Memory B cell (primary cell): Measurements from ENCODE around the gene APOB.
"Not testable (repeated sequence)": the region's sequence is repeated elsewhere in the genome, so short reads cannot be mapped to it uniquely, and the experiment has no call there.

Source experiments
- ATAC-seq: fragments of 150-1000 bp; cut with Tn5 transposase; 2 replicates; pipeline ENCODE4 v1.10.0; 2021; ENCODE audit warnings: low read depth, mild to moderate bottlenecking, moderate library complexity
- DNase-seq, 2 donors: peaks; one replicate each; pipeline ENCODE4 v3.0.0; 2022; ENCODE audit warnings: low spot score in 2 of 2
- H3K27ac Mint-ChIP-seq: one replicate; pipeline ENCODE4 v1.8.0; 2022; ENCODE audit warnings: mild to moderate bottlenecking, moderate library complexity, mixed read lengths
- H3K27me3 Mint-ChIP-seq: one replicate; pipeline ENCODE4 v1.8.0; 2022; ENCODE audit warnings: mixed read lengths
- H3K36me3 Mint-ChIP-seq: one replicate; pipeline ENCODE4 v1.8.0; 2022; ENCODE audit warnings: mild to moderate bottlenecking, mixed read lengths
- H3K4me1 Mint-ChIP-seq: one replicate; pipeline ENCODE4 v1.8.0; 2022; ENCODE audit warnings: mixed read lengths
- H3K4me3 Mint-ChIP-seq: one replicate; pipeline ENCODE4 v1.8.0; 2022; ENCODE audit warnings: mild to moderate bottlenecking, moderate library complexity, mixed read lengths
- H3K9me3 Mint-ChIP-seq: one replicate; pipeline ENCODE4 v1.8.0; 2022; ENCODE audit warnings: mixed read lengths

The APOB gene

DNA sequence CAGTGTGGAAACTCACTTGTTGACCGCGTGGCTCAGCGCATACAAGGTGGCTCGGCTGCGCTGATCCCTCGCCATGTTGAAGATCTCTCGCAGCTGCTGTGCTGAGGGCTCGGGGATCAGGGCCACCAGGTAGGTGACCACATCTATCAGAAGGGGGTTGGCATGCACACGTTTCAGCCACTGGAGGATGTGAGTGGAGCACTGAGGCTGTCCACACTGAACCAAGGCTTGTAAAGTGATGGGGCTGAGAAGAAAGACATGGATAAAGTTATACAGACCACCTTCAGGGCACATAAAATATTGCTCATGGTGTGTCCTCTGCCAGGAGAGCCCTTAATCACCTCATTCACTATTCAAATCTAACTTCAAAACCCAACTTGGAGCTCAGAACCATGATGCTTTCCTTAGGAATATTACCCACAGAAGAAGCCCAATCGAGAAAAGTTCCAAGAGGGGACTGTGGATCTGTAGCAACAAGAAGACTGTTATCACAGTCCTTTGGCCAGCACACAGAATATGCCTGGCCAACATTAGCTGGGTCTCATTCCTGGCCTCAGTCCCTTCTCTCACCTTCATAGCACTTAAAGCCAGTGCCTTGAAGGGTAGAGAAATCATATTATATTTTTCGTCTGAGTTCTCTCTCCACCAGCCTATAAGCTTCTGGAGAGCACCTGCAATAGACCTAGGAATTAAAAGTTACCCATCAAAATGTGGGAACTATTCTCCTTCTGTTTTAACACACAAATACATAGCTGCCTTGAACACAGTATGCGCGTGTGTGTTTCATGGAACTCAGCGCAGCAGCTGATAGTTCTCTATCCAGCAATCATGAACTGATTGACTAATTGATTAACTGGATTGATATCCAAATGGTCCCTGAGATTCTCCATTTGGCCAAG, 11.3 kb downstream of the APOB start:
- H3K27me3 Mint-ChIP-seq: peaks cover 9% of the 10 kb centered on the region
- ATAC-seq: no peak
- H3K27ac Mint-ChIP-seq: no peak overlapping the region
- DNase-seq: no peak
- no peaks in the 10 kb centered on the region for H3K9me3 Mint-ChIP-seq
- no peaks in the 10 kb centered on the region for H3K4me1 Mint-ChIP-seq
- H3K4me3 Mint-ChIP-seq: no peak overlapping the region
- no peaks in the 10 kb centered on the region for H3K36me3 Mint-ChIP-seq

DNA sequence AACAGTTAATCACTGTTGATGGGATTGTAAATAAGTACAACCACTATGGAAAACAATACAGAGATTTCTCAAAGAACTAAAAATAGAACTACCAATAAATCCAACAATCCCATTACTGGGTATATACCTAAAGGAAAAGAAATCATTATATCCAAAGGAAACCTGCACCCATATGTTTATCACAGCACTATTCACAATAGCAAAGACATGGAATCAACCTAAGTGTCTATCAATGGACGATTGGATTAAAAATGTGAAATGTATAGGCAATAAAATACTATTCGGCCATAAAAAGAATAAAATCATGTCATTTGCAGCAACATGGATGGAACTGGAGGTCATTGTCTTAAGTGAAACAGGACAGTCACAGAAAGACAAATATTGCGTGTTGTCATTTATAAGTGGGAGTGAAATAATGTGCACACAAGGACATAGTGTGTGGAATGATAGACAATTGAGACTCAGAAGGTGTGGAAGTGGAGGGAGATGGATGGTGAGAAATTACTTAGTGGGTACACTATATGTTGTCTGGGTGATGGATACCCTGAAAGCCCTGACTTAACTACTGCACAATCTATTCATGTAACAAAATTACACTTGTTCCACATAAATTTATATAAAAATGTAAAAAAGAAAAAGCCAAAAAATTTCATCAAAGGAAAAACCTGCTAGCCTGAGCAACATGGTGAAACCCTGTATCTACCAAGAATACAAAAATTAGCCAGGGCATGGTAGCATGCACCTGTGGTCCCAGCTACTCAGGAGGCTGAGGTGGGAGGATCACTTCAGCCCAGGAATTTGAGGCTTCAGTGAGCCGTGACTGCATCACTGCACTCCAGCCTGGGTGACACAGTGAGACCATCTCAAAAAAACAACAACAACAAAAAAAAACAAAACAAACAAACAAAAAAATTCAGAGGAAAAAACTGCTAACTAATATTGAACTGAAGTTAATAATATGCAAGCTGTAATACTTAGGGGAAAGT, 12.6 kb downstream of the APOB start:
- no peak for ATAC-seq
- Mint-ChIP-seq H3K36me3 (no peaks in the 10 kb centered on the region), H3K27me3 (peaks cover 9% of the 10 kb centered on the region), H3K9me3 (no peaks in the 10 kb centered on the region), H3K27ac (no peak overlapping the region), H3K4me3 (no peak overlapping the region), H3K4me1 (no peaks in the 10 kb centered on the region)
- no peak for DNase-seq

DNA sequence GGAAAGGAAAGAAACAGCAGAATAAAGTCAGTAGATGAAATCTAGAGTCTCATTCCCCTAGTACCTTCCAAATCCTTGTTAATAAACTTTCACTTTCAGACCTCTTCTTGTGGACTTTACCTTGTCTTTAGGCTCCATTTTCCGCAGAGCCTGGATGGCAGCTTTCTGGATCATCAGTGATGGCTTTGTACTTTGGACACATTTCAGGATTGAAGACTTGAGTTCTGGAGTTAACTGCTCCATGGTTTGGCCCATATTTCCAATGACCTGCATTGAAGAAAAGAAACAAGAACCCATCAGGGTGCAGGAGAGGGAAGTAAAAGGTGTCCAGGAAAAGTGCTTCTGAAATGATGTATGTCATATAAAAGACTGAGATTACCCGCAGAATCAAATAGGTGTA, 14.4 kb downstream of the APOB start:
- Mint-ChIP-seq H3K4me3 (no peak overlapping the region), H3K27me3 (peaks cover 7% of the 10 kb centered on the region), H3K36me3 (no peaks in the 10 kb centered on the region), H3K4me1 (no peaks in the 10 kb centered on the region), H3K9me3 (no peaks in the 10 kb centered on the region), H3K27ac (no peak overlapping the region)
- DNase-seq (no peak), ATAC-seq (no peak)

DNA sequence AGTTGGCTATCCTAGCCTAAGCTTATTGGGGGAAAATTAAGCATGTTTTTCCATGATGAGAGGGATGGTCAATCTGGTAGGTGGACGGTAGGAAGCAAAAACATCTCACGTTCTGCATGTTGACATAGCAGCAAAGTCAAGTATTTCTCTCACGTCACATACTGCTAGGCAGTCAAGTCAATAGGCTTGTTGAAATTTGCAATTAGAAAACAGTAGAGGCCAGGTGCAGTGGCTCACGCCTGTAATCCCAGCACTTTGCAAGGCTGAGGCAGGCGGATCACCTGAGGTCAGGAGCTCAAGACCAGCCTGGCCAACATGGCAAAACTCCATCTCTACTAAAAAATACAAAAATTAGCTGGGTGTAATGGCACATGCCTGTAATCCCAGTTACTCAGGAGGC, 14.9 kb downstream of the APOB start:
- ATAC-seq, H3K9me3 Mint-ChIP-seq, DNase-seq, H3K27ac Mint-ChIP-seq, H3K4me3 Mint-ChIP-seq, H3K4me1 Mint-ChIP-seq, H3K27me3 Mint-ChIP-seq, H3K36me3 Mint-ChIP-seq: not testable (repeated sequence)

DNA sequence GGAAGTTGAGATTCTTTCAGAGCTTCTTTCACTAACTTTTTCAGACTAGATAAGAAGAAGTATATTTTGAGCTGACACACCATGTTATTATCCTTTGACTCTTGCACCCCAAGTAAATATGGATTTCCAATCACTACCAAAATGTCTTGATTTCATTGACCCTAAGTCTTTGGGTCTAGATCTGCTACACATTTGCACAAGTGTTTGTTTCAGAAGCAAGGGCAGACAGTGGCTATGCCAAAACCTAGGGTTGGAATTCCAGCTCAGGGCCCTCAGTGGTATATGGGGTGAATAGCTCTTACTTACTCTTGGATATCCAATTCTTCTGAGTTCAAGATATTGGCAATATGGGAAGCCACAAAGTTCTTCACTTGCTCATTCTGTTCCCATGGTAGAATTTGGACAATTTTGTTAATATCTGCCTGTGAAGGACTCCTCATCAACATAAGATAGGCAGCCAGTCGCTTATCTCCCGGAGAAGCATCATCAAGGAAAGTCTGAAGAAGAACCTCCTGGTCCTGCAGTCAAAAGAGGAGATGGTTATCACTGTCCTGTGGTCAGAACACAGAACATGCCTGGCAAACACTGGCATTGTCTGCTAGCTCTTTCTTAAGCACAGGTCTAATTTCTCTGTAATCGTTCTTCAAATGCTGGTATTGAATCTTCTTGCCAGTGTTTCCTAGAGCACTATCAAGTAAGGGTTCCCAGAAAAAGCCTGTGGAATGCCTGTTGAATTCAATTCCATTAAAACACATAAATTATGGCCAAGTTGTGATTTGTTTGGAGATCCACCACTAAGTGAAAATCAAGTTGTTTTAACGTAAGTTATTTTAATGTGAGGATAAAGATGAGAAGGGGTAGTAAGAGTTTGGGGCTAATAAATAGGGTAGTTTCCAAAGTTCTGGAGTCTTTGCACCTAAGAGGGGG, 15.6 kb downstream of the APOB start:
- peaks cover 7% of the 10 kb centered on the region for H3K27me3 Mint-ChIP-seq
- H3K4me3 Mint-ChIP-seq: no peak overlapping the region
- H3K9me3 Mint-ChIP-seq: no peaks in the 10 kb centered on the region
- DNase-seq (no peak), ATAC-seq (no peak)
- H3K4me1 Mint-ChIP-seq: no peaks in the 10 kb centered on the region
- H3K27ac Mint-ChIP-seq: no peak overlapping the region
- H3K36me3 Mint-ChIP-seq: no peaks in the 10 kb centered on the region

DNA sequence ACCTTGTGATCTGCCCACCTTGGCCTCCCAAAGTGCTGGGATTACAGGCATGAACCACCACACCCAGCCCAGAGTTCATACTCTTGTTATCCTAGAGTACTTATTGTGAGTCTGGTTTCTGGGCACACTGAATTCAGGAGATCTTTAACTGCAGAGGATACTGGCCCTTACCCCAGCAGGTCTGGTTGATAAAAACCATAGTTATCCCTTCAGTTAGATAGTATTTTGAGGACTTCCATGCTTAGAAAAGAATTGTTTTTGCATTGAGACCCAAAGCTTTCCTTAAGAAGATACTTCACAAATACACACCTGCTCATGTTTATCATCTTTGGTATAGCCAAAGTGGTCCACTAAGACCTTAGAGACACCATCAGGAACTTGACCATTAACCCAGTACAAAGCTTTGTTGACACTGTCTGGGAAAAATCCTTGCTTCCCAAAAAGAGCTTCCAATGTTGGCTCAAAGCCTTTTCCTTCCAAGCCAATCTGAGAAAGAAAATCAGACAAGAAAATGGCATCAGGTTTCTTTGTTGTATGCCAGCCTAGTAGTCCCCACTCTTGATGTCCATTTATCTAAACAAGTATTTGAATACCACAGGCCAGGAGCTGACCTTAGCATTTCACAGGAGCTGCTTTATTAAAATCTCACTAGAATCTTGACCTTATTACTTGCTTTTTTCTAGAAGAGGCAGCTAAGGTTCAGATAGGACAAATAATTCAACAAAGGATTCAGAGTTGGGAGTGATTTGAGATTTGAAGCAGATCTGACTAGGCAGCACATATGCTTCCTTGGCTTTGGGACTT, 17.2 kb downstream of the APOB start:
- DNase-seq: no peak
- Mint-ChIP-seq H3K4me1 (no peaks in the 10 kb centered on the region), H3K27me3 (peaks cover 7% of the 10 kb centered on the region), H3K4me3 (no peak overlapping the region), H3K9me3 (no peaks in the 10 kb centered on the region), H3K27ac (no peak overlapping the region), H3K36me3 (no peaks in the 10 kb centered on the region)
- no peak for ATAC-seq

DNA sequence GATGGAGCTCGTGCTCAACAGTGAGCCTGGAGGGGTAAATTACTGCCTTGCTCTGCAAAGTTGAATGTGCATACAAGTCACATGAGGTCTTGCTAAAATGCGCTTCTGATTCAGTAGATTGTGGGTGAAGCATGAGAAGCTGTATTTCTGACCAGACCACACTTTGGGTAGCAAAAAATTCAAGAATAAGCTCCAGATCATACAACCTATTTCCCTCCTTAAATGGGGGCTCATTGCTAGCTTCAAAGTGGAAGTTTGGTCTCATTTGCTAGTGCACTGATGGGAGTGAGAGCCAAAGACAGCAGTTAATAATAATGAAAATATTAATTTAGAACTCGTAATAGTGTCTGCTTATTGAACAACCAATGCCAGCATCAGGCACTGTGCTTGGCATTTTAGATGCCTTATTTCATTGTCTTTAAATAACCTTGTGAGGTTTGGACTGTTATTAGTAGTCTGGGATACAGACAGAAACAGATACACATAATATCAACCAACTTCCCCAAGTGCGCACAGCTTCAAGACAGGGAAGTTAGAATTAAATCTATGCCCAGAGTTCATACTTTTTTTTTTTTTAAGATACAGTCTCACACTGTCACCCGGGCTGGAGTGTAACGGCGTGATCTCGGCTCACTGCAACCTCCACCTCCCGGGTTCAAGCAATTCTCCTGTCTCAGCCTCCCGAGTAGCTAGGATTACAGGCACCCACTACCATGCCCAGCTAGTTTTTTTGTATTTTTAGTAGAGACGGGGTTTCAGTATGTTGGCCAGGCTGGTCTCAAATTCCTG, 18.0 kb downstream of the APOB start:
- Mint-ChIP-seq H3K9me3 (no peaks in the 10 kb centered on the region), H3K36me3 (no peaks in the 10 kb centered on the region), H3K27ac (no peak overlapping the region), H3K27me3 (peaks cover 7% of the 10 kb centered on the region), H3K4me3 (no peak overlapping the region), H3K4me1 (no peaks in the 10 kb centered on the region)
- DNase-seq (no peak), ATAC-seq (no peak)

DNA sequence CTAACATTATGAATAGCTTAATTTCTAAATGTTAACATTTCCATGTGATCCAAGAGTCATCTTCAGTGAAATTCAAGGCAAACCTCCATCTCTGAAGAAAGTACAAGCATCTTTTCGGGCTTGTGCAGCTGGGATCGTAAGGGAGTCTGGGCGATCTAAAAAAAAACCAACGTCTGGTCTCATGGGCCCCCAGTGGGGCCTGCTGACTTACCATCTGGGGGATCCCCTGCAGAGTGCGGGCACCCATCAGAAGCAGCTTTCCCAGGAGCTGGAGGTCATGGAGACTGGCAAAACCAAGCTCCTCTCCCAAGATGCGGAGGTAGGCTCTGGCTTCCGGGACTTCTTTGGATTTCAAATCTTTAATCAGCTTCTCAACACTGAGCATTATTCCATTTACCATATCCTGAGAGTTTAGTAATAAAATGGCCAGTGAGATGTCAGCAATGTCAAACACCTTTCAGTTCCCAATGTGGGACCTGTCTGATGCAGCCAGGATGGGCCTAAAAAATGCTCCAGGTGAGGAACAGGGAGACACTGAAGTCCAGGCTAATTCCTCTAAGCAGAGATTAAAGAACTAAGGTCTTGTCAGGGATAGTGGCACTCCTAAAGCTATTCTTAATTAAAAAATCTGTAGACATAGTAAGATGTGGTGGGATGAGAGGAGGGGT, 19.0 kb downstream of the APOB start:
- ATAC-seq (no peak), DNase-seq (no peak)
- Mint-ChIP-seq H3K27me3 (peaks cover 3% of the 10 kb centered on the region), H3K4me3 (no peak overlapping the region), H3K27ac (no peak overlapping the region), H3K4me1 (no peaks in the 10 kb centered on the region), H3K36me3 (no peaks in the 10 kb centered on the region), H3K9me3 (no peaks in the 10 kb centered on the region)

DNA sequence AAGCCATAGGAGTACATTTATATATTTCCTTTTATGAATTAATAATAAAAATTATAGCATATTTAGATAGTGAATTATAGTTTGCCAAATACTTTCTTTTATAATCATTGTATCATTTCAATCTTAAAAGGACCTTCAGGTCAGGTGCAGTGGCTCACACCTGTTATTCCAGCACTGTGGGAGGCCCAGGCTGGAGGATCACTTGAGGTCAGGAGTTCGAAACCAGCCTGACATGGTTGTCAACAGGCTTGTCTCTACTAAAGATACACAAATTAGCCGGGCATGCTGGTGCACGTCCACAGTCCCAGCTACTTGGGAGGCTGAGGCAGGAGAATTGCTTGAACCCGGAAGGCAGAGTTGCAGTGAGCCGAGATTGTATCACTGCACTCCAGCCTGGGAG, 19.7 kb downstream of the APOB start:
- Mint-ChIP-seq H3K36me3 (no peaks in the 10 kb centered on the region), H3K9me3 (no peaks in the 10 kb centered on the region), H3K4me1 (no peaks in the 10 kb centered on the region), H3K27ac (no peak overlapping the region), H3K4me3 (no peak overlapping the region), H3K27me3 (peaks cover 3% of the 10 kb centered on the region)
- no peak for DNase-seq
- no peak for ATAC-seq

DNA sequence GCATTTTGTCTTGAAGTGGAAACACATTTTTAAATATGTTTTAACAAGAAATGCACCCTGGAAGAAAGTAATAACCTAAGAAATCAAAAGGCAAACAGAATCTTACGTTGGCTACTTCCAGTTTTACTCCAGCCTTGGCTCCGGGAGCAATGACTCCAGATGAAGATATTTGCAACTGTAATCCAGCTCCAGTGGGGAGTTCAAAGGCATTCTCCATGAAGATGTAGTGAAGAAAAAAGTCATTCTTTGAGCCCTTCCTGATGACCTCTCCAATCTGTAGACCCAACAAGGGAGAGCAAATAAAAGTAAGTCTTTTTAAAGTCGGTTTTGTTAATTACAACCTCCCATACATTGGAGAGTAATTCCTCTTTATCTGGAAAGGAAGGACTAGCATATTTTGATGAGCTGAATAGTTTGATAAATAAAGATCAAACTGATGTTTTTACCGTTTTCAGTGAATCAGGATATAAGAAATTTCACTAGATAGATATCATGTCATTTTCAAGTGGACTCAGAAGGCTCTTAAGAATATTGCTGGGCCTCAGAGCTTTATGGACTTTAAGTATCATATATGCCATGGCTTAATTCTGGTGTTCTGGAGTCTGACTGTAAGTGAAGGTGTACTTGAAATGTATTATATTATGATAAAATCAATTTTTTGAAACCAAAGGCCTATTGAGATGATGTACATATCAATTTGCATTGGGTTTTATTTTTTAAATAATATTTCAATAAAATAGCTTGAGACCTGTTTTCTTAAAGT, 20.3 kb downstream of the APOB start:
- no peak overlapping the region for H3K4me3 Mint-ChIP-seq
- H3K4me1 Mint-ChIP-seq: no peaks in the 10 kb centered on the region
- H3K27ac Mint-ChIP-seq: no peak overlapping the region
- H3K27me3 Mint-ChIP-seq: peaks cover 3% of the 10 kb centered on the region
- no peaks in the 10 kb centered on the region for H3K9me3 Mint-ChIP-seq
- ATAC-seq: no peak
- no peaks in the 10 kb centered on the region for H3K36me3 Mint-ChIP-seq
- no peak for DNase-seq

DNA sequence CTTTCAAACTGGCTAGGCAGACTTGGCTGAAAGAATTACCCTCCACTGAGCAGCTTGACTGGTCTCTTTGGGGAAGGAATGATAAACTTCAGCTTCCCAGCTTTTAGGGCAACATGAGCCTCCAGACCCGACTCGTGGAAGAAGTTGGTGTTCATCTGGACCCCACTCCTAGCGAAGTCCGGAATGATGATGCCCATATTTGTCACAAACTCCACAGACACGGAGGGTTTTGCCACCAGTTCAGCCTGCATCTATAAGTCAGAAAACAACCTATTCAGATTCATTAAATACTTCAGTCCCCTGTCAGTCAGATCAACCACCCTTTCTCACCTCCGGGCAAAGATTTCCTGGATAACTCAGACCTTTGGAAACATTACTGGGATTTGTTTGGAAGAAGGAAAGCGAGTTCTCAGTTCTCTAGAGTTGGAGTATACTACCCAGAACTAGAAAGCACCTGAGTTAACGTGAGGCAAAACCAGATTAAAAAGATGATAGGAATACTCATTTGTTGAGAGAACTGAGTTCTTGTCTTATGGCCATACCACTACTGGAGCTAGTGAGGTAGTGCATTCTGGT, 21.0 kb downstream of the APOB start:
- Mint-ChIP-seq H3K27ac (no peak overlapping the region), H3K36me3 (no peaks in the 10 kb centered on the region), H3K27me3 (peaks cover 9% of the 10 kb centered on the region), H3K9me3 (no peaks in the 10 kb centered on the region), H3K4me3 (no peak overlapping the region), H3K4me1 (no peaks in the 10 kb centered on the region)
- no peak for ATAC-seq
- no peak for DNase-seq
